Karpas-422 (cell line): ENCODE data around the gene SSBP2. TPM values are rescaled to one million over a fixed set of nuclear protein-coding genes. Genes with fewer than 3 reads are reported as not detected.

Experiments used
- DNase-seq: peaks from one replicate; pipeline ENCODE4 v3.0.0-alpha.2; 2015
- H2AFZ ChIP-seq: fragments of 200-600 bp; sonication (generic); 2 replicates; pipeline ENCODE4 v1.6.1; 2014; ENCODE audit warnings: antibody characterized with exemption, low read length, mixed read lengths
- H3K27ac ChIP-seq: fragments of 200-600 bp; sonication (generic); 2 replicates; pipeline ENCODE4 v1.5.1; 2014; ENCODE audit warnings: mild to moderate bottlenecking, low read length, moderate library complexity
- H3K27me3 ChIP-seq: fragments of 200-600 bp; sonication (generic); 2 replicates; pipeline ENCODE4 v1.6.1; 2014; ENCODE audit warnings: low read length, mixed read lengths
- H3K36me3 ChIP-seq: fragments of 200-600 bp; sonication (generic); 2 replicates; pipeline ENCODE4 v1.6.1; 2014; ENCODE audit warnings: low read length, mixed read lengths; ENCODE audit not compliant: insufficient read depth
- H3K4me1 ChIP-seq: fragments of 200-600 bp; sonication (generic); 2 replicates; pipeline ENCODE4 v1.6.1; 2014; ENCODE audit warnings: mild to moderate bottlenecking, low read length, mixed read lengths
- H3K4me2 ChIP-seq: fragments of 200-600 bp; sonication (generic); 2 replicates; pipeline ENCODE4 v1.6.1; 2014; ENCODE audit warnings: low read length, low read depth, mild to moderate bottlenecking; ENCODE audit not compliant: poor library complexity, severe bottlenecking
- H3K4me3 ChIP-seq: fragments of 200-600 bp; sonication (generic); 2 replicates; pipeline ENCODE4 v1.5.1; 2014; ENCODE audit warnings: mild to moderate bottlenecking, antibody characterized with exemption, low read length, mixed read lengths
- H3K79me2 ChIP-seq: fragments of 200-600 bp; sonication (generic); 2 replicates; pipeline ENCODE4 v1.6.1; 2014; ENCODE audit warnings: mild to moderate bottlenecking, low read length, mixed read lengths
- H3K9ac ChIP-seq: fragments of 200-600 bp; sonication (generic); 2 replicates; pipeline ENCODE4 v1.6.0; 2014; ENCODE audit warnings: low read length
- H3K9me2 ChIP-seq: fragments of 200-600 bp; sonication (generic), shearing (Covaris generic); replicated peaks from 2 replicates; pipeline ENCODE4 v1.6.0; 2014; ENCODE audit warnings: mild to moderate bottlenecking, low read length, moderate library complexity; ENCODE audit not compliant: insufficient read depth
- H3K9me3 ChIP-seq: fragments of 300-700, 200-600 bp; sonication (generic); 2 replicates; pipeline ENCODE4 v1.6.1; 2014; ENCODE audit warnings: low read length, mixed read lengths
- H4K20me1 ChIP-seq: fragments of 200-600 bp; sonication (generic); 2 replicates; pipeline ENCODE4 v1.6.1; 2014; ENCODE audit warnings: mild to moderate bottlenecking, antibody characterized with exemption, low read length, low read depth; ENCODE audit not compliant: insufficient read depth
- total RNA-seq: library from RNA; depleted of rRNA; stranded (reverse); fragments of >200 nt; shearing (Covaris generic); gene quantifications from 2 replicates; pipeline ENCODE4 v1.2.3, GENCODE V29; 2014; ENCODE audit warnings: low replicate concordance

Gene SSBP2
- total RNA-seq, 1 experiment from 2014 or later: 148 TPM

DNA sequence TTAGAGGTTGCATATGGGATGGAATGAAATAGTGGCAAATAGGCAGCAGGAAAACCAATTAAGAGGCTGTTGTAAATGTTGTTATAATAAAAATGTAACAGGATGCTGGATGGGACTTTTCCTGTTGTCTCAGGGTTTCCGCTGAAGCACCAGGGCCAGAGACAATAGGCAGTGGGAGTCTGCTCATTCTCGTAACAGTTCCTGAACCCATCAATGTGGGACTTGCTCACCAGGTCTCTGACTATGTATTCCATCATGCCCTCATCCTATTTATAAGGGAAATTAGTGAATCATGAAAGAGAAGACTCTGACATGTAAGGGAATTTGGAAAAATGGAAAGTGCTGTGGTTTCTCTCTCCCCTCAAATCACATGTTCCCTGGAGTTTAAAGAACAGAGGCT is 23.5 kb upstream of the SSBP2 start:
- no peaks in the 10 kb centered on the region for H3K27me3 ChIP-seq
- H3K4me2 ChIP-seq: no peak overlapping the region
- H3K4me3 ChIP-seq: no peak overlapping the region
- no peaks in the 10 kb centered on the region for H4K20me1 ChIP-seq
- H3K9me2 ChIP-seq: no peaks in the 10 kb centered on the region
- H3K4me1 ChIP-seq: peaks cover 12% of the 10 kb centered on the region
- H3K9ac ChIP-seq: no peak overlapping the region
- DNase-seq: no peak
- no peak overlapping the region for H3K27ac ChIP-seq
- no peaks in the 10 kb centered on the region for H3K9me3 ChIP-seq
- H3K36me3 ChIP-seq: no peaks in the 10 kb centered on the region
- H2AFZ ChIP-seq: no peak overlapping the region
- H3K79me2 ChIP-seq: no peaks in the 10 kb centered on the region

- H3K79me2 ChIP-seq: no peaks in the 10 kb centered on the region
Observed at GRCh38 chr5:81773574-81773973, 22.7 kb upstream of the SSBP2 start.

GRCh38 chr5:81773161-81773560 is 22.3 kb upstream of the SSBP2 start:
- H3K9ac ChIP-seq: no peak overlapping the region
- no peak overlapping the region for H3K4me3 ChIP-seq
- H3K27me3 ChIP-seq: no peaks in the 10 kb centered on the region
- H3K36me3 ChIP-seq: no peaks in the 10 kb centered on the region
- no peaks in the 10 kb centered on the region for H4K20me1 ChIP-seq
- DNase-seq: no peak
- no peak overlapping the region for H2AFZ ChIP-seq
- H3K9me3 ChIP-seq: no peaks in the 10 kb centered on the region
- no peak overlapping the region for H3K27ac ChIP-seq
- H3K4me1 ChIP-seq: no peaks in the 10 kb centered on the region
- H3K79me2 ChIP-seq: no peaks in the 10 kb centered on the region
- no peaks in the 10 kb centered on the region for H3K9me2 ChIP-seq
- no peak overlapping the region for H3K4me2 ChIP-seq

More at GRCh38 chr5:81773574-81773973, 22.7 kb upstream of the SSBP2 start:
- Histone ChIP-seq H3K36me3 (no peaks in the 10 kb centered on the region), H3K4me1 (peaks cover 4% of the 10 kb centered on the region), H3K9ac (no peak overlapping the region), H3K27me3 (no peaks in the 10 kb centered on the region), H3K4me2 (no peak overlapping the region), H3K27ac (no peak overlapping the region), H3K9me2 (no peaks in the 10 kb centered on the region), H4K20me1 (no peaks in the 10 kb centered on the region), H2AFZ (no peak overlapping the region), H3K4me3 (no peak overlapping the region), H3K9me3 (no peaks in the 10 kb centered on the region)
- no peak for DNase-seq

- Histone ChIP-seq H3K79me2 (no peaks in the 10 kb centered on the region), H3K27ac (no peak overlapping the region), H3K9ac (no peak overlapping the region), H3K36me3 (no peaks in the 10 kb centered on the region), H2AFZ (no peak overlapping the region), H4K20me1 (no peaks in the 10 kb centered on the region), H3K4me3 (no peak overlapping the region), H3K4me1 (no peaks in the 10 kb centered on the region), H3K9me2 (no peaks in the 10 kb centered on the region), H3K4me2 (no peak overlapping the region), H3K27me3 (no peaks in the 10 kb centered on the region), H3K9me3 (no peaks in the 10 kb centered on the region)
- DNase-seq: no peak
Observed at GRCh38 chr5:81772488-81772887, 21.6 kb upstream of the SSBP2 start.

- Histone ChIP-seq H3K4me1 (no peaks in the 10 kb centered on the region), H3K9ac (no peak overlapping the region), H3K27me3 (no peaks in the 10 kb centered on the region), H4K20me1 (no peaks in the 10 kb centered on the region), H3K27ac (no peak overlapping the region), H3K4me2 (no peak overlapping the region), H2AFZ (no peak overlapping the region), H3K79me2 (no peaks in the 10 kb centered on the region), H3K4me3 (no peak overlapping the region), H3K9me2 (no peaks in the 10 kb centered on the region), H3K36me3 (no peaks in the 10 kb centered on the region), H3K9me3 (no peaks in the 10 kb centered on the region)
- no peak for DNase-seq
Observed at GRCh38 chr5:81768935-81769452, 18.1 kb upstream of the SSBP2 start.

- no peaks in the 10 kb centered on the region for H3K36me3 ChIP-seq
- no peaks in the 10 kb centered on the region for H3K79me2 ChIP-seq
- no peaks in the 10 kb centered on the region for H3K27me3 ChIP-seq
- no peaks in the 10 kb centered on the region for H3K9me3 ChIP-seq
- no peak overlapping the region for H3K9ac ChIP-seq
- no peaks in the 10 kb centered on the region for H4K20me1 ChIP-seq
- no peaks in the 10 kb centered on the region for H3K4me1 ChIP-seq
- H2AFZ ChIP-seq: no peak overlapping the region
- H3K4me2 ChIP-seq: no peak overlapping the region
- no peak overlapping the region for H3K27ac ChIP-seq
- no peak for DNase-seq
- no peak overlapping the region for H3K4me3 ChIP-seq
- H3K9me2 ChIP-seq: no peaks in the 10 kb centered on the region
Observed at GRCh38 chr5:81767938-81768337, 17.0 kb upstream of the SSBP2 start.

DNA sequence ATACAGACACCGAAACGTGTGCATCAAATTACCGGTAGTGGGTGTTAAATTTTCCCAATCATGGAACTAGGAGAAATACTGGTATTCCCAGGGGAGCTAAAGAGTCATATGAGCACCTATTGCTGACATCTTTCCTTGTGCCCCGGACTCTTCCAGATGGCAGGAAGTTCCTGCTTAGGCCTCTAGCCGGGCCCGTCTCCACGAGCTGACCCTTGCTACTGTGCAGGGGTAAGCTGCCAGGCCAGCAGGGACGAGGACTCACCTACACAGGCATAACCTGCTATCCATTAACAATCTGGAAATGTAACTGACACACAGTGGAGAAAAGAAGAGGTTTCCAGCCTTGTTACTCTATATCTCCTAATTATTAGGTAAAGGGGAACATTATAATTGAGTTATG is 16.2 kb upstream of the SSBP2 start:
- H3K4me2 ChIP-seq: no peak overlapping the region

GRCh38 chr5:81766611-81767010 is 15.7 kb upstream of the SSBP2 start:
- Histone ChIP-seq H3K79me2 (no peaks in the 10 kb centered on the region), H3K27ac (no peak overlapping the region), H3K9me3 (no peaks in the 10 kb centered on the region), H3K9me2 (no peaks in the 10 kb centered on the region), H3K4me1 (no peaks in the 10 kb centered on the region), H4K20me1 (no peaks in the 10 kb centered on the region), H3K36me3 (no peaks in the 10 kb centered on the region), H3K4me2 (no peak overlapping the region), H3K4me3 (no peak overlapping the region), H3K9ac (no peak overlapping the region), H2AFZ (no peak overlapping the region), H3K27me3 (no peaks in the 10 kb centered on the region)
- no peak for DNase-seq

More for the DNA sequence above, 16.2 kb upstream of the SSBP2 start:
- Histone ChIP-seq H3K9me2 (no peaks in the 10 kb centered on the region), H3K36me3 (no peaks in the 10 kb centered on the region), H3K9ac (no peak overlapping the region), H4K20me1 (no peaks in the 10 kb centered on the region), H2AFZ (no peak overlapping the region), H3K27me3 (no peaks in the 10 kb centered on the region), H3K4me3 (no peak overlapping the region), H3K27ac (no peak overlapping the region), H3K79me2 (no peaks in the 10 kb centered on the region), H3K4me1 (no peaks in the 10 kb centered on the region), H3K9me3 (no peaks in the 10 kb centered on the region)
- DNase-seq: no peak
